ENCODE data around the gene ABCG4. TPM values are rescaled to one million over a fixed set of nuclear protein-coding genes. Genes with fewer than 3 reads are reported as not detected.
"Not testable (repeated sequence)": the region's sequence is repeated elsewhere in the genome, so short reads cannot be mapped to it uniquely, and the experiment has no call there.

ABCG4 gene
- total and polyA plus RNA-seq, 2 donors from 2014 or later = 0.25 to 0.52 TPM

DNA sequence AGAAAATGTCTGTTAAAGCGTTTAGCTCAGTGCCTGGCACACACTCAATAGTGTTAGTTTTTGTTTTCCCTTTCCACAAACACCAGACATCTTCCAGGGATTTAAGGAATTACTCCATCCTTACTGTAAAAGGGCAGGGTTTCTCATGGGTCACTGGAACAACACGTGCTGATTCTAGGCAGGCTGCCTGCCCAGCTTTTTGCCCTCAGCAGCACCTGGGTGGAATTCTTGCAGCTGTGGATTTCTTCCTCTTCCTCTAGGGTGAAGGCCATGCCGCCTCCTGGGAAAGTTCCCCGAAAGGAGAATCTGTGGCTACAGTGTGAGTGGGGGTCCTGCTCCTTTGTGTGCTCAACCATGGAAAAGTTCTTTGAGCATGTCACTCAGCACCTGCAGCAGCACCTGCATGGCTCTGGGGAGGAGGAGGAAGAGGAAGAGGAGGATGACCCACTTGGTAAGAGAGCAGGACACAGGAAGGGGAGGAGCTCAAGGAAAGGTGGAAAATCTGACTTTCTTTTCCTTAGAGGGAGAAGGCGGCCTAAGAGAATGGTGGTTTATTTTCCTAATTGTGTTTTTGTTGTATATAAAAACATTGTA is 22.1 kb upstream of the ABCG4 start:
- intact Hi-C loops (cut with DNase I) = no loop called here

DNA sequence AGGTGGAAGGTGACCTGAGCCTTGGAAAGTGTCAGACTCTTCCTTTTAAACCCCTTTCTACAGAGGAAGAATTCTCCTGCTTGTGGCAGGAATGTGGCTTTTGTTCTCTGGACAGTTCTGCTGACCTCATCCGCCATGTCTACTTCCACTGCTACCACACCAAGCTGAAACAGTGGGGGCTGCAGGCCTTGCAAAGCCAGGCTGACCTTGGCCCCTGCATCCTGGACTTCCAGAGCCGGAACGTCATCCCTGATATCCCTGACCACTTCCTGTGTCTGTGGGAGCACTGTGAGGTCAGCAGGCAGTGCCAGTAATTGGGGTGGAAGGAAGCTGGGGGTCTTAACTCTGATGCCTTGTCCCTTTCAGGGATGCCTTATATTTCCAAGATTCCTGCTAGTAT is 18.2 kb upstream of the ABCG4 start:
- intact Hi-C loops (cut with DNase I) = no loop called here
- H3K4me3 ChIP-seq (ENCODE audit: low read length in 3 of 3) = no peak overlapping the region
- TF ChIP-seq, protein P1, sequence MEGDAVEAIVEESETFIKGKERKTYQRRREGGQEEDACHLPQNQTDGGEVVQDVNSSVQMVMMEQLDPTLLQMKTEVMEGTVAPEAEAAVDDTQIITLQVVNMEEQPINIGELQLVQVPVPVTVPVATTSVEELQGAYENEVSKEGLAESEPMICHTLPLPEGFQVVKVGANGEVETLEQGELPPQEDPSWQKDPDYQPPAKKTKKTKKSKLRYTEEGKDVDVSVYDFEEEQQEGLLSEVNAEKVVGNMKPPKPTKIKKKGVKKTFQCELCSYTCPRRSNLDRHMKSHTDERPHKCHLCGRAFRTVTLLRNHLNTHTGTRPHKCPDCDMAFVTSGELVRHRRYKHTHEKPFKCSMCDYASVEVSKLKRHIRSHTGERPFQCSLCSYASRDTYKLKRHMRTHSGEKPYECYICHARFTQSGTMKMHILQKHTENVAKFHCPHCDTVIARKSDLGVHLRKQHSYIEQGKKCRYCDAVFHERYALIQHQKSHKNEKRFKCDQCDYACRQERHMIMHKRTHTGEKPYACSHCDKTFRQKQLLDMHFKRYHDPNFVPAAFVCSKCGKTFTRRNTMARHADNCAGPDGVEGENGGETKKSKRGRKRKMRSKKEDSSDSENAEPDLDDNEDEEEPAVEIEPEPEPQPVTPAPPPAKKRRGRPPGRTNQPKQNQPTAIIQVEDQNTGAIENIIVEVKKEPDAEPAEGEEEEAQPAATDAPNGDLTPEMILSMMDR (IDR thresholded peaks at IDR 0.05; ENCODE audit: borderline replicate concordance, extremely low read depth, insufficient read depth) = no peak
- no peak overlapping the region for H3K9ac ChIP-seq (ENCODE audit: low read length in 3 of 3)
- no peaks in the 10 kb centered on the region for H3K9me3 ChIP-seq (ENCODE audit: control insufficient read depth in 2 of 3, insufficient read depth in 1 of 3, low read length in 3 of 3)
- no peak overlapping the region for H3K27ac ChIP-seq (ENCODE audit: low read depth in 2 of 2, low read length in 2 of 2)
- H3K36me3 ChIP-seq (ENCODE audit: control insufficient read depth in 2 of 3, insufficient read depth in 3 of 3, low read length in 3 of 3) = peaks cover 7 to 31% (median 29%) of the 10 kb centered on the region in 3 donors
- FAIRE-seq = no peak
- H3K27me3 ChIP-seq (ENCODE audit: control insufficient read depth, insufficient read depth, low read length) = no peaks in the 10 kb centered on the region
- peaks cover 0 to 5% (median 0%) of the 10 kb centered on the region in 3 donors for H3K4me1 ChIP-seq (ENCODE audit: control insufficient read depth in 2 of 3, insufficient read depth in 2 of 3, low read depth in 1 of 3, low read length in 3 of 3)
- DNase-seq = no peak

More for the DNA sequence above, 22.1 kb upstream of the ABCG4 start:
- no peak overlapping the region for H3K27ac ChIP-seq (ENCODE audit: low read depth in 2 of 2, low read length in 2 of 2)
- TF ChIP-seq, protein P1 (IDR thresholded peaks at IDR 0.05; ENCODE audit: borderline replicate concordance, extremely low read depth, insufficient read depth) = no peak
- FAIRE-seq (no peak), DNase-seq (no peak)
- H3K36me3 ChIP-seq (ENCODE audit: control insufficient read depth in 2 of 3, insufficient read depth in 3 of 3, low read length in 3 of 3) = peaks cover 7 to 25% (median 14%) of the 10 kb centered on the region in 3 donors
- peaks cover 0 to 14% (median 6%) of the 10 kb centered on the region in 3 donors for H3K4me1 ChIP-seq (ENCODE audit: control insufficient read depth in 2 of 3, insufficient read depth in 2 of 3, low read depth in 1 of 3, low read length in 3 of 3)
- H3K27me3 ChIP-seq (ENCODE audit: control insufficient read depth, insufficient read depth, low read length) = no peaks in the 10 kb centered on the region
- H3K4me3 ChIP-seq (ENCODE audit: low read length in 3 of 3) = no peak overlapping the region
- no peaks in the 10 kb centered on the region for H3K9me3 ChIP-seq (ENCODE audit: control insufficient read depth in 2 of 3, insufficient read depth in 1 of 3, low read length in 3 of 3)
- no peak overlapping the region for H3K9ac ChIP-seq (ENCODE audit: low read length in 3 of 3)

DNA sequence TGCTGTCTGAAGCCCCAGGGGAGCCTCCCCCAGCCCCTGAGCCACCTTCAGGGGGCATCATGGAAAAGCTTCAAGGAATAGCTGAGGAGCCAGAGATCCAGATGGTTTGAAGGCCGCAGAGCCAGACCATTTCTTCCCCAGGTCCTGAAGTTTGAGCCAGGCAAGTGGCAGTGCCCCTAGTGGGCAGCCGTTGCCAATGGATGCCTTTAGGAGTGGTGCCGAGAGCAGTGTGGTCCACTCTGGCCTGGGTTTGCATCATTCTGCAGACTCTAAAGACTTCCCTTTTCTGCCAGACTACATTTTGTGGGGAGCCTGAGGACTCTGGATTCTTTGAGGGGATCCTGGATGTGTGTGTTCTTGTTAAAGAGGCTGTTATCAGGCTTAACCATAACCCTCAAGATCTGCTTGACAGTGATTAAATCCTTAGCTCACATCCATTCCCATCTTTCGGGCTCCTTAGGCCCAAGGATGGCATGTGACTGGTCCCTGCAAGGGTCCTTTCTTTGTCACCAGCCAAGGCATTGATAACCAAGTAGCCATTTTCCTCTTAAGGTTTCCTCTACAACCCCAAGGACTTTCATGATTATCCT is 14.4 kb upstream of the ABCG4 start:
- Histone ChIP-seq H3K9ac (ENCODE audit: low read length in 3 of 3) (no peak overlapping the region), H3K4me1 (ENCODE audit: control insufficient read depth in 2 of 3, insufficient read depth in 2 of 3, low read depth in 1 of 3, low read length in 3 of 3) (peaks cover 0 to 2% (median 0%) of the 10 kb centered on the region in 3 donors), H3K4me3 (ENCODE audit: low read length in 3 of 3) (no peak overlapping the region), H3K27me3 (ENCODE audit: control insufficient read depth, insufficient read depth, low read length) (no peaks in the 10 kb centered on the region), H3K27ac (ENCODE audit: low read depth in 2 of 2, low read length in 2 of 2) (no peak overlapping the region), H3K36me3 (ENCODE audit: control insufficient read depth in 2 of 3, insufficient read depth in 3 of 3, low read length in 3 of 3) (peaks cover 5 to 31% (median 29%) of the 10 kb centered on the region in 3 donors), H3K9me3 (ENCODE audit: control insufficient read depth in 2 of 3, insufficient read depth in 1 of 3, low read length in 3 of 3) (no peaks in the 10 kb centered on the region)
- DNase-seq (no peak), FAIRE-seq (no peak)
- TF ChIP-seq, protein P1 (IDR thresholded peaks at IDR 0.05; ENCODE audit: borderline replicate concordance, extremely low read depth, insufficient read depth) = peak; percentile 56
- intact Hi-C loops (cut with DNase I) = no loop called here

- intact Hi-C loops (cut with DNase I) = not testable (repeated sequence)
Observed at GRCh38 chr11:119139276-119139675, 9.6 kb upstream of the ABCG4 start.

More at GRCh38 chr11:119139276-119139675, 9.6 kb upstream of the ABCG4 start:
- H3K4me3 ChIP-seq (ENCODE audit: low read length in 3 of 3); H3K27me3 ChIP-seq (ENCODE audit: control insufficient read depth, insufficient read depth, low read length); H3K9me3 ChIP-seq (ENCODE audit: control insufficient read depth in 2 of 3, insufficient read depth in 1 of 3, low read length in 3 of 3); H3K27ac ChIP-seq (ENCODE audit: low read depth in 2 of 2, low read length in 2 of 2); H3K36me3 ChIP-seq (ENCODE audit: control insufficient read depth in 2 of 3, insufficient read depth in 3 of 3, low read length in 3 of 3); H3K9ac ChIP-seq (ENCODE audit: low read length in 3 of 3); DNase-seq; H3K4me1 ChIP-seq (ENCODE audit: control insufficient read depth in 2 of 3, insufficient read depth in 2 of 3, low read depth in 1 of 3, low read length in 3 of 3); FAIRE-seq: not testable (repeated sequence)
